ENCODE results near the gene TCERG1.

- TF ChIP-seq CTCF (conservative IDR thresholded peaks at IDR 0.05; ENCODE audit: low read depth, low read length) (no peak), EZH2 (IDR thresholded peaks at IDR 0.05; ENCODE audit: borderline replicate concordance, low read depth, low read length, poor library complexity, severe bottlenecking) (no peak)
Observed at GRCh38 chr5:146463446-146463845, 16.3 kb downstream of the TCERG1 start.
